ENCODE data around the gene FRS3. TPM values are rescaled to one million over a fixed set of nuclear protein-coding genes. Genes with fewer than 3 reads are reported as not detected.

The FRS3 gene
- total and polyA plus RNA-seq, 2 of the 13 experiments (the other 11 are each of a cell fraction or from before 2014, with no cell fraction given), result 3.0 to 7.4 TPM

DNA sequence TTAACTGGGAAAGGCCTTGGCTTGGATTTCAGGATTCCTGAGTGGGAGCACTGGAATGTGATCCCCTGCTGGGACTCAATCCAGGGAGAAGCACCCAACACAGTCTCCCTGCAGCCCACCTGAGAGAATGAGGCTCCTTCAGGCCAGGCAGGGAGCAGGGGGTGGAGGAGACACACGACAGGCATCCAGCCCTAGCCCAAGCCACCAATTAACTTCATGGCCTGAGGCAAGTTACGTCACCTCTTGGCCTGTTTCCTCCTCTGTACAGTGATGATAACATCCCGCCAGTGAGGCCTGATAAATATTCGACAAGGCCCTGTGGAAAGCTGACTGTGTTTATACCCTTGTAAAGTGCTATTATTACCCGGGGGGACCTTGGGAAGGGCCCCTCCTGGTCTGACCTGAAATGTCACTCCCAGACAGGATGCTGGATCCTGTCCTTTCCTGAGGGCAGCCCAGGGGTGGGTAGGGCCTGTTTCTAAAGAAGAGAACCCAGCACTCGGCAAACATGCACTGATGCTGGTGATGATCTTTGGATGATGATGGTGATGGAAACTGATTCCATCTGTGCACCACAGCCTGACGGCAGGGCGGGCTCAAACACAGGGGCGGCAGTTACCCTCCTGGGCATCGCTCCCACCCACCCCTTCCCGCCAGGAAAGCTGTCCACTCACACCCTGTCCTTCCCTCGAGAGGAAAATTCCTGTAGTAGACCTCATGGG is 12.4 kb downstream of the FRS3 start (continued):
- TF ChIP-seq, protein P1, sequence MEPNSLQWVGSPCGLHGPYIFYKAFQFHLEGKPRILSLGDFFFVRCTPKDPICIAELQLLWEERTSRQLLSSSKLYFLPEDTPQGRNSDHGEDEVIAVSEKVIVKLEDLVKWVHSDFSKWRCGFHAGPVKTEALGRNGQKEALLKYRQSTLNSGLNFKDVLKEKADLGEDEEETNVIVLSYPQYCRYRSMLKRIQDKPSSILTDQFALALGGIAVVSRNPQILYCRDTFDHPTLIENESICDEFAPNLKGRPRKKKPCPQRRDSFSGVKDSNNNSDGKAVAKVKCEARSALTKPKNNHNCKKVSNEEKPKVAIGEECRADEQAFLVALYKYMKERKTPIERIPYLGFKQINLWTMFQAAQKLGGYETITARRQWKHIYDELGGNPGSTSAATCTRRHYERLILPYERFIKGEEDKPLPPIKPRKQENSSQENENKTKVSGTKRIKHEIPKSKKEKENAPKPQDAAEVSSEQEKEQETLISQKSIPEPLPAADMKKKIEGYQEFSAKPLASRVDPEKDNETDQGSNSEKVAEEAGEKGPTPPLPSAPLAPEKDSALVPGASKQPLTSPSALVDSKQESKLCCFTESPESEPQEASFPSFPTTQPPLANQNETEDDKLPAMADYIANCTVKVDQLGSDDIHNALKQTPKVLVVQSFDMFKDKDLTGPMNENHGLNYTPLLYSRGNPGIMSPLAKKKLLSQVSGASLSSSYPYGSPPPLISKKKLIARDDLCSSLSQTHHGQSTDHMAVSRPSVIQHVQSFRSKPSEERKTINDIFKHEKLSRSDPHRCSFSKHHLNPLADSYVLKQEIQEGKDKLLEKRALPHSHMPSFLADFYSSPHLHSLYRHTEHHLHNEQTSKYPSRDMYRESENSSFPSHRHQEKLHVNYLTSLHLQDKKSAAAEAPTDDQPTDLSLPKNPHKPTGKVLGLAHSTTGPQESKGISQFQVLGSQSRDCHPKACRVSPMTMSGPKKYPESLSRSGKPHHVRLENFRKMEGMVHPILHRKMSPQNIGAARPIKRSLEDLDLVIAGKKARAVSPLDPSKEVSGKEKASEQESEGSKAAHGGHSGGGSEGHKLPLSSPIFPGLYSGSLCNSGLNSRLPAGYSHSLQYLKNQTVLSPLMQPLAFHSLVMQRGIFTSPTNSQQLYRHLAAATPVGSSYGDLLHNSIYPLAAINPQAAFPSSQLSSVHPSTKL (CRISPR knock-in tag; IDR thresholded peaks at IDR 0.05), result no peak; the same call in 1 of the 2 replicates
- TF ChIP-seq ZFP36L2 (CRISPR knock-in tag; IDR thresholded peaks at IDR 0.05), result no peak
- no peak for TF ChIP-seq ZNF607 (CRISPR knock-in tag; IDR thresholded peaks at IDR 0.05; ENCODE audit: borderline replicate concordance)
- TF ChIP-seq NAIF1 (CRISPR knock-in tag; IDR thresholded peaks at IDR 0.05; ENCODE audit: borderline replicate concordance), result no peak
- TF ChIP-seq HDAC2 (CRISPR knock-in tag; IDR thresholded peaks at IDR 0.05), result no peak
- TF ChIP-seq NR2C2 (CRISPR knock-in tag; IDR thresholded peaks at IDR 0.05; ENCODE audit: borderline replicate concordance), result 0 out of 2 replicates have a peak, but pooled peaks have one; percentile 20
- TF ChIP-seq, protein P2, sequence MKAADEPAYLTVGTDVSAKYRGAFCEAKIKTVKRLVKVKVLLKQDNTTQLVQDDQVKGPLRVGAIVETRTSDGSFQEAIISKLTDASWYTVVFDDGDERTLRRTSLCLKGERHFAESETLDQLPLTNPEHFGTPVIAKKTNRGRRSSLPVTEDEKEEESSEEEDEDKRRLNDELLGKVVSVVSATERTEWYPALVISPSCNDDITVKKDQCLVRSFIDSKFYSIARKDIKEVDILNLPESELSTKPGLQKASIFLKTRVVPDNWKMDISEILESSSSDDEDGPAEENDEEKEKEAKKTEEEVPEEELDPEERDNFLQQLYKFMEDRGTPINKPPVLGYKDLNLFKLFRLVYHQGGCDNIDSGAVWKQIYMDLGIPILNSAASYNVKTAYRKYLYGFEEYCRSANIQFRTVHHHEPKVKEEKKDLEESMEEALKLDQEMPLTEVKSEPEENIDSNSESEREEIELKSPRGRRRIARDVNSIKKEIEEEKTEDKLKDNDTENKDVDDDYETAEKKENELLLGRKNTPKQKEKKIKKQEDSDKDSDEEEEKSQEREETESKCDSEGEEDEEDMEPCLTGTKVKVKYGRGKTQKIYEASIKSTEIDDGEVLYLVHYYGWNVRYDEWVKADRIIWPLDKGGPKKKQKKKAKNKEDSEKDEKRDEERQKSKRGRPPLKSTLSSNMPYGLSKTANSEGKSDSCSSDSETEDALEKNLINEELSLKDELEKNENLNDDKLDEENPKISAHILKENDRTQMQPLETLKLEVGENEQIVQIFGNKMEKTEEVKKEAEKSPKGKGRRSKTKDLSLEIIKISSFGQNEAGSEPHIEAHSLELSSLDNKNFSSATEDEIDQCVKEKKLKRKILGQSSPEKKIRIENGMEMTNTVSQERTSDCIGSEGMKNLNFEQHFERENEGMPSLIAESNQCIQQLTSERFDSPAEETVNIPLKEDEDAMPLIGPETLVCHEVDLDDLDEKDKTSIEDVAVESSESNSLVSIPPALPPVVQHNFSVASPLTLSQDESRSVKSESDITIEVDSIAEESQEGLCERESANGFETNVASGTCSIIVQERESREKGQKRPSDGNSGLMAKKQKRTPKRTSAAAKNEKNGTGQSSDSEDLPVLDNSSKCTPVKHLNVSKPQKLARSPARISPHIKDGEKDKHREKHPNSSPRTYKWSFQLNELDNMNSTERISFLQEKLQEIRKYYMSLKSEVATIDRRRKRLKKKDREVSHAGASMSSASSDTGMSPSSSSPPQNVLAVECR (CRISPR knock-in tag; IDR thresholded peaks at IDR 0.05; ENCODE audit: borderline replicate concordance), result no peak; the same call in 1 of the 2 replicates
- no peak for TF ChIP-seq ZNF292 (CRISPR knock-in tag; IDR thresholded peaks at IDR 0.05; ENCODE audit: borderline replicate concordance, low read depth)
- TF ChIP-seq ZNF160 (CRISPR knock-in tag; IDR thresholded peaks at IDR 0.05), result no peak
- TF ChIP-seq SP1 (IDR thresholded peaks at IDR 0.05), result no peak
- TF ChIP-seq SP1 (CRISPR knock-in tag; IDR thresholded peaks at IDR 0.05), result no peak
- TF ChIP-seq ZBTB1 (CRISPR knock-in tag; IDR thresholded peaks at IDR 0.05; ENCODE audit: borderline replicate concordance), result no peak
- peak; percentile 75 for TF ChIP-seq CEBPG (CRISPR knock-in tag; IDR thresholded peaks at IDR 0.05)
- TF ChIP-seq ZFP36L1 (CRISPR knock-in tag; IDR thresholded peaks at IDR 0.05), result no peak
- no peak for TF ChIP-seq MAZ (IDR thresholded peaks at IDR 0.05; ENCODE audit: borderline replicate concordance, low read depth, low read length)
- no peak for TF ChIP-seq MAZ (CRISPR knock-in tag; IDR thresholded peaks at IDR 0.05; ENCODE audit: low read depth)
- TF ChIP-seq ZNF720 (CRISPR knock-in tag; IDR thresholded peaks at IDR 0.05), result no peak
- TF ChIP-seq, protein P3, sequence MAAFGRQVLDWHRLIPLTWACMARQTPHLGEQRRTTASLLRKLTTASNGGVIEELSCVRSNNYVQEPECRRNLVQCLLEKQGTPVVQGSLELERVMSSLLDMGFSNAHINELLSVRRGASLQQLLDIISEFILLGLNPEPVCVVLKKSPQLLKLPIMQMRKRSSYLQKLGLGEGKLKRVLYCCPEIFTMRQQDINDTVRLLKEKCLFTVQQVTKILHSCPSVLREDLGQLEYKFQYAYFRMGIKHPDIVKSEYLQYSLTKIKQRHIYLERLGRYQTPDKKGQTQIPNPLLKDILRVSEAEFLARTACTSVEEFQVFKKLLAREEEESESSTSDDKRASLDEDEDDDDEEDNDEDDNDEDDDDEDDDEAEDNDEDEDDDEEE (CRISPR knock-in tag; IDR thresholded peaks at IDR 0.05), result no peak
- TF ChIP-seq ZNF337 (CRISPR knock-in tag; IDR thresholded peaks at IDR 0.05; ENCODE audit: borderline replicate concordance, low read depth), result no peak
